SHP77 treated with DMSO at 0.1 percent for 48 hours (cell line): ENCODE measurements around the gene CUTA.

ENCODE experiments used
- DNase-seq: peaks from one replicate; lab custom pipeline; 2025; lab: John Stamatoyannopoulos, UW

The CUTA gene

DNA sequence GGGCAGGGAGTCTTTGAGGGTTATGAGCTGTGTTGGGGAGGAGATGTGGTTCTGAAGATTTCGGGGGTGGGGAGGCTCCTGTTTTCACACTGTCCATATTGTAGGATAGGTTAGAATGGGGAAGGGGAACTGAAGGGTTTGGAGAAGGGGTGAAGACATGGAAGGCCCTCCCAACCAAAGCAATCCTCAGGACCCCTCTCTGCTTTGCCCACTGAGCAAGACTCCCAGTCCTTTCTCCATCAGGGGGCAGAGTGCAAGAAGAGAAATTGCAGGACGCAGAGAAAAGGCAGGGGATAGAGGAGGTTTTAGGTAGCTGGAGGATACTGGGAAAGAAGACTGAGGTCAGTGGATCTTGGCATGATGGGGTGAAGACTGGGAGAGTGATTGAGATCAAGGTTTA, 5.9 kb upstream of the CUTA start:
- no peak for DNase-seq

DNA sequence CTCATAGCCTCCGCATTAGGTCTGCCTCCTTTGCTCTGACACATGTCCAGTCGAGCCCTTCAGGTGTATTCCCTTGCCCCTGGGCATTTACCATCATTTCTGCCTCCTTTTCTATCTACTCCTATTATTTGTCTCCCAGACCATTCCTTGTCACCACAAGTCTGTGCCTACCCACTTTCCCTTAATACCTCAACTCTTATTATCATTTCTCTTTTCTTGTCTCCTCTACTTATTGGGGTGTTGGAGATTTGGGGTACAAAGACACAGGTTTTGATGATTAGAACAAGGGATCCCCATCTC, 3.4 kb upstream of the CUTA start:
- no peak for DNase-seq

DNA sequence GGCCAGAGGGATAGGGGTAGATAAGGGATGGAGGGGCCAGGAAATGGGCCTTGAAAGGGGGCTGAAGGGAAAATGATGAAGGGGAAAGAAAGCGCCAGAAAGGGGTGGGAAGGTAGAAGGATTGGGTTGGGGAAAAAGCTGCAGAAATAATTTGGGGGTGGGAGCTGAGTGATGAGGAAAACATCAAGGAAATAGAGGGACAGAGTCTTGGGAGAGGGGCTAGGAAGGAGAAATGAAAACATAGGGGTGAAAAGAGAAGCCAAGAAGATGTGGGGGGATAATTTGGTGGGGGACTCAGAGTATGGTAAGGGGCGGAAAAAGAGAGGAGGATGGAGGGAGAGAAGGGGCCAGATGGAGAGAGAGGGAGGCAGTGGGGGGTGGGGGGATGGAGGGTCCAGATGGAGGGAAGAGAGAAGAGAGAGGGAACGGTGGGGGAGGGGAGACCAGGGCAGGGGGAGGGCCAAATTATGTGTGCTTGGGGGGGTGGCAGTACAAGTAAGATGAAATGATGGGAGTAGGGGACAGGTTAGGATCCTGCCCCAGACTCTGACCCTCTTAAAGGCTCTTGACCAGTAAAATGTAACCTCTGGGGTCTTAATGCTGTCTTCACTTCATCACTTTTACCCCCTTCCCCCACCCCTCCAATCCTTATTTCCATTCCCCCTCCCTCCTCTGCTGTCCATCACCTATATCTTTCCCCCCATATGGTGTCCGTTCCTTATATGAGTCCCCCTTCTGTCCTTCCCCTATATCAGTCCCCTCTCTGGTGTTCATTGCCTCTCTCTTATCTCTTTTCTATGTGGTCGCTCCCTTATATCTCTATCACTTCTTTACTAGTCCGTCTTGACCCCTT, 2.8 kb upstream of the CUTA start:
- DNase-seq = no peak

DNA sequence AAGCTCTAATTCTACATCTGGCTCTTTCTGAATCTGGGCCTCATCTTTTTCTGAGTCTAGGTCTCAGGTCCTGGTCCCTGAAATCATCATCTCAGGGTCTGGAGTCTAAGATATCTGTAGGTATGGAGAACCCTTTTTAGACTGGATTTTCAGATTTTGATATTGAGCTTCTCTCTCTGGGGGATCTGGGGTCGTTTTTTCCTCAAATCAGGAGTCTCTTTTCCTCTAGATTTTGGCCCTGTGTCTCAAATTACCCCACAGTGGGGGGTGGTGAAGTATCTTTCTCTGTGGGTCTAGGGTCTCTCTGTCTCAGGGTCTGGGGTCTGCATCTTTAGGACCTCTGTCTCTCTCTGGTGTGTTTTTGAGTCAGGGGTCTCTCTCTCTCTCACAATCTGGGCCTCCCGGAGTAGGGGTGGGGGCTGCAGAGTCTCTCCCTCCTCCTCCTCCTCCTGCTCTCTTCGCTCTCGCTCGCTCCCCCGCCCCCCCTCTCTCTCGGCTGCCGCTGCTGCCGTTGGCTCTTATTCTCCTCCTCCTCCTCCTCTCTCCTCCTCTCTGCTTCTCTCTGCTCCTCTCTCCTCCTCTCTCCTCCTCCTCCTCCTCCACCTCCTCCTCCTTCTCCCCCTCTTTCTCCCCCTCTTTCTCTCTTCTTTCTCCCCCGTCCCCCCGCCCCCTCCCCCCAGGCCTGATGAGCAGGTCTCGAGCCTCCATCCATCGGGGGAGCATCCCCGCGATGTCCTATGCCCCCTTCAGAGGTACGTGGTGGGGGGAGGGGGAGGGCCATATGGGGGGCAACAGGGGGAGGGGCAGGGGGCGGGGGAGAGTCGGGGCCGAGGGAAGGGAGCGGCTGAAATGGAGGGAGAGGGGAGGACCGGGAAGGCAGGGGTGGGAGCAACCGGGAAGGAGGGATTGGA, 1.9 kb upstream of the CUTA start, which contains the start of gene SYNGAP1:
Gene SYNGAP1 (plus strand): TSS at position 486 of the 911 bp plus-strand sequence. CDS start 200 bp downstream, at position 686.
- no peak for DNase-seq

DNA sequence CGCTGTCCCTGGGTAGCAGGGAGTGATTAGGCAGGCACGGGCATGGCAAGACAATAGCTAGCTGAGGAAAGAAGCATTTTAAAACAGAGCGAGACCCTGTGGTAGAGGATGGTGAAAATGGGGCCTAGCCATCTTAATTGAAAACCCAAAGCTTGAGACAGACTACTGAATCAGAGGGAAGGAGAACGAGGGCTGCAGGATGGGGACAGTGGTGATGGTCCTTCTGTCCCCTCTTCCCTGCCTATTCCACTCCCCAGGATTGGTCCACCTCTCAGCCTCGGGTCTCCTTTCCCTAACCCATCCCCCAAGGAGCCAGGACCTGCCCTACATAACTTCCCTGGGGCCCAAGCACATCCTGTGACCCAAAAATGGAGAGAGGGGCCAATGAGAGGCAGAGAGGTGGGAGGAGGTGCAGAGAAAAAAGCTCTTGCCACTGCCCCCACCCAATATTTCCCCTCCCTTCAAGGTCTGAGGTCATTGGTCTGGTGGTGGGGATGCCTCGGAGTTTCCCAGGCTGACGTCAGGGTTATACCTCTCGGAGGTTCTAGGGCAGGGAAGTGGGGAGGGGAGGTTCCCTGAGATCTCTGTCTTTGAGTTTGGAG, 884 bp upstream of the CUTA start:
- DNase-seq = no peak

DNA sequence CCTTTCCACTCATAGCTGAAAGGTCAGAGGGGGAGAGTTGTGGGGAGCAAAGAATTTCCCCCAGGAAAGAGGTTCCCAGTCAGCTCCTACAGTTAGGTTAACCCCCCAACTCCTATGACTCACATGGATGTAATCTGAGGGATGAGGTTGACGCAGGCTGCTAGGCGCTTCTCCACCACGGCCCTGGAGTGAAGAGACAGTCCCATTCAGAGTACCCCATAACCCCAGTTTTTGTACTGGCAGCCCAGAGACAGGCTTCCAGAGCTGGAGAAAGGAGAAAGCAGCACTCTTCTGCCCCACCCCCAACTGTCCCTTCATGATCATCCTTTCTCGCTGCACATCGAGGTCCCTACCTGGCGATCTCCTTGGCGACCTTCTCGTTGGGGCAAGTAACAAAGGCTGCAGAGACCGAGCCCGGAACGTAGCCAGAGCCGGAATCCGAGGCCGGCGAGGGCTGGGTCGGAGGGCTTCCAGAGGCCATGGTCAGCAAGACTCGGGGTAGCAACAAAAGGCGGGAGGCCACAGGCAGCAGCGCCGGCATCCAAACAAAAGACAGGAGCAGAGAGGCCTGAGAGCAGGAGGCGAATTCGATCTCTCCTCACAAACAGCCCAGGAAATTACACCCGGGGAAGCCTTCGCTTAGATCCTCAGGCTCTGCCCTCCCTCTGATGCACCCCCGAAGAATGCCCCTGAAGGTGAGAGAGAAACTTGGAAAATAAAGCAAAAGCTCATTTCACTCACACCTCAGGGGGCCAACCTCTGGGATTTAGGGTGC, 592 bp downstream of the CUTA start:
- DNase-seq = no peak

DNA sequence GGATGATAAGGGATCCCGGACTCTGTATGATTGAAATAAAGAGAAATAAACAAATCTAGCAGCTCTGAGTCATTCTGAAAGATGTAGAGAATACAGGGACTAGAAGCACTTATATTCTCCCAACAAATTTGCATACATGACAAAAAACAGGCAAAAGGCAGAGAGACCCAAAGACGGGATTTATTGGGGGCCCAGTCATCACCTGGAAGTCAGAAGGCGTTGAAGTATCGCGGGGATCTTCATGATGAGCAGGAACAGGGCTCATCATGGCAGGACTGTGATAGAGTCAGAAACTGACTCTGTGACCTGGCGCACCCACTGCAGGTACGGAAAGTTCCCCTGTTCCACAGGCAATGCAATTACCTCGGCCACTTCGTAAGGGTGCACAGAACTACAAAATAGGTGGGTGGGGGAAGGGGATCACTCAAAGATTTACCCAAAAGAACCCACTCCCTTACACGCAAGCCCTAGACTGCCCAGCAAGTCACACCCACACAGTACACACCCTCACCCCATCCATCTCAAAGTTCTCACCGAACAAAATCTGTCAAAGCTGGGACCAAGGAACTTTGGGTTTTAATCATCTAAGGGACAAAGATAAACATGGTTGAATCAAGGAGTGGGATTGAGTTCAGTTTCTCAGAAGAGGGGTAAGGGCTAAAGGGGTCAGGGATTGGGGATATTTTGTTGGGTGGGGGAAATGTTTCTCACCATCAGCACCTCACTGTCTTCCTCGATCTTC, 1.4 kb downstream of the CUTA start:
- no peak for DNase-seq

DNA sequence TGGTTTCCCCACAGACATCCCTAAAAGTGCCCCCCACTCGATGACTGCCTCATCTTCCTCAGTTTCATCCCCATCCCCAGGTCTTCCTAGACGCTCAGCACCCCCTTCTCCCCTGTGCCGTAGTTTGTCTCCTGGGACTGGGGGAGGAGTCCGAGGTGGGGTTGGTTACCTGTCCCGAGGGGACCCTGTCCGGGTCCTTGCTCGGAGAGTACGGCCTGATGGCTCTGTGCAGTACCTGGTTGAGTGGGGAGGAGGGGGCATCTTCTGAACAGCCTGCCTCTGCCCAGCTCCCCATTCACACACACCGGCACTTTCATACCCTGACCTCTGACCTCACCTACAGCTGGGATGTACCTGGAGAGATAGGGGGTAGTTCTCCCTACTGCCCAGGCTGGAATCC, 2.1 kb downstream of the CUTA start:
- DNase-seq = no peak

DNA sequence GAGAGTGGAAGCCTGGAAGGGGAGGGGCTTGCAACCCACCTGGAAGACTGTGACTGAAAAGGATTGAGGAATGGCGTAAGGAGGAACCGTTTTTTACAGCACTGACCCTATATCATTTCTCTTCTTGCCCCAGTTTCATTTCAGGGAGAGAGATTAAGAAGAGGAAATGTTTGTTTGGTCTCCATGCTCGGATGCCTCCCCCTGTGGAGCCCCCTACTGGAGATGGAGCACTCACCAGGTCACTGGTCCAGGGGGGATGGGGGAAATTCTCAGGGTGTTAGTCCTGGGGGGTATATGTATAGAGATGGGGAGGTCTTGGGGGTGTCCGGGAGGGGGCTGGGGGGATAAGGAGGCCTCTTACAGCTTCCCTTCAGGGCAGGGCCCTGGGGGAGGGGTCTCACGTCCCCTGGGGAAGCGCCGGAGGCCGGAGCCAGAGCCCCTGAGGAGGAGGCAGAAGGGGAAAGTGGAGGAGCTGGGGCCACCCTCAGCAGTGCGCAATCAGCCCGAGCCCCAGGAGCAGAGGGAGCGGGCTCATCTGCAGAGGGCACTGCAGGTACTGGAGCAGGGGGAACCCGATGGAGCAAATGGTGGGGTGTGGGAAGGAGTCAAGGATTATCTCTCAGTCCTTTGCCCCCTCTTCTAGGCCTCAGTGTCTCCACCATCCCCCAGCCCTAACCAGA, 3.2 kb downstream of the CUTA start:
- no peak for DNase-seq

DNA sequence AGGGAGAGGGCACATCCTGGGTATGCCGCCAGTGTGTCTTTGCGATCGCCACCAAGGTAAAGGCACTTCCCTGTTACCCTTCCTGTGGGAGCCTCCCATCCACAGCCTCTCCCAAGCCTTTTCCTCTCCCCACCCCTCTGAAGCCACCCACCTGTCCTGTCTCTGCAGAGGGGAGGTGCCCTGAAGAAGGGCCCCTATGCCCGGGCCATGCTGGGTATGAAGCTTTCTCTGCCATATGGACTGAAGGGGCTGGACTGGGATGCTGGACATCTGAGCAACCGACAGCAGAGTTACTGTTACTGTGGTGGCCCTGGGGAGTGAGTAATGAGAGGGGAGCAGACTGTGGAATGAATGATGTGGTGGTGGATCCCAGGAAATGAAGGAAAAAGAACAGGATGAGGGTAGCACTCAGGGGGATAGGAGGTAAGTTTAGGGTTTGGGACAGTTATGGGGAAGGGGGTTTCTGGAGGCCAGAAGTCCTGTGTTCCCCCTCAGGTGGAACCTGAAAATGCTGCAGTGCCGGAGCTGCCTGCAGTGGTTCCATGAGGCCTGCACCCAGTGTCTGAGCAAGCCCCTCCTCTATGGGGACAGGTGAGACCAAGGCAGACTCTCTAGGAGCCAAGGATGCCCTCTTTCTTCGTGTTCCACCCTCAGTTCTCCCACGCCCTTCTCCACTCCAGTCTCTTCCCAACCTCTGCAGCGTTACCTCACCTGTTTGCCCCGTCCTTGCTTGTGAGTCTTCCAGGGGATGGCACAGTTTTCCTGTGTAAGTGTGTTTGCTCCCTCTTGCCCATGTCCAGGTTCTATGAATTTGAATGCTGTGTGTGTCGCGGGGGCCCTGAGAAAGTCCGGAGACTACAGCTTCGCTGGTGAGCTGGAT, 4.4 kb downstream of the CUTA start:
- DNase-seq = no peak

DNA sequence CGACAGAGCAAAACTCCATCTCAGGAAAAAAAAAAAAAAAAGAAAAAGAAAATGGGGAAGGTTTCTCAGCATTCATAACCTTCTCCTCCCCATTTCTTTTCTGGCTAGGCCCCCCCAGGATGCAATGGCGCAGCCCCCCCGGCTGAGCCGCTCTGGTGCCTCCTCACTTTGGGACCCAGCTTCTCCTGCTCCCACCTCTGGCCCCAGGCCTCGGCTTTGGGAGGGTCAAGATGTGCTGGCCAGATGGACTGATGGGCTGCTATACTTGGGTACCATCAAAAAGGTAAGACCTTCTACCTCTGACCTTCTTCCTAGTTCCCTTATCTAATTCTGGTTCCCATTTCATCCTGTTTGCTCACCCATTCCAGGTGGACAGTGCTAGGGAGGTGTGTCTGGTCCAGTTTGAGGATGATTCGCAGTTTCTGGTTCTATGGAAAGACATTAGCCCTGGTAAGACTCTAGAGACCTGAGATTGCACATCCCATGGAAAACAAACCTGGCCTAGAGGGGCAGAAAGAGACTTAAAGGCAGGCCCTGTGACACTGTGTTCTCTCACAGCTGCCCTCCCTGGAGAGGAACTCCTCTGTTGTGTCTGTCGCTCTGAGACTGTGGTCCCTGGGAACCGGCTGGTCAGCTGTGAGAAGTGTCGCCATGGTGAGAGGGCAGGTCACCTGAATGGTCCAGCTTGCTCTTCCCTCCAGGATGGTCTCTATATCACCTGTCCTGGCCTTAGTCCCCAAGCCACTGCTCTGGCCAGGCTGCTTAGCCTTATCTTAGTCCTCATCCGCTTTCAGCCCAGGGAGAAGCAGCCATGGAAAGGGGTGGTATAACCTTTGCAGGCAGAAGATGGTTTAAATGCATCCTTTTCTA, 5.5 kb downstream of the CUTA start:
- no peak for DNase-seq

DNA sequence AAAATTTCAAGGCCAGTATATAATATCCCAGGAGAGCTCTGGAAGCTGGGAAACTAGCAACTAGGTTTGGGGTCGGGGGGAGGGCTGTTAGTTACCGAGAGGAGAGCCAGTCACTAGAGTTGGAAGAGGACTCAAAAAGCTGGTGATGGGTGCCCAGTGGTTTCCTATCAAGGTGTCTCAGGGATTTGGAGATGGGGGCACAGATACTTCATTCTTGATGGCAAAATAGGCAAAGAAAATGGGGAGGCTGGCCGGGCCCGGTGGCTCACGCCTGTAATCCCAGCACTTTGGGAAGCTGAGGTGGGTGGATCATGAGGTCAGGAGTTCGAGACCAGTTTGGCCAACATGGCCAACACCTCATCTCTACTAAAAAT, 6.3 kb downstream of the CUTA start:
- no peak for DNase-seq

DNA sequence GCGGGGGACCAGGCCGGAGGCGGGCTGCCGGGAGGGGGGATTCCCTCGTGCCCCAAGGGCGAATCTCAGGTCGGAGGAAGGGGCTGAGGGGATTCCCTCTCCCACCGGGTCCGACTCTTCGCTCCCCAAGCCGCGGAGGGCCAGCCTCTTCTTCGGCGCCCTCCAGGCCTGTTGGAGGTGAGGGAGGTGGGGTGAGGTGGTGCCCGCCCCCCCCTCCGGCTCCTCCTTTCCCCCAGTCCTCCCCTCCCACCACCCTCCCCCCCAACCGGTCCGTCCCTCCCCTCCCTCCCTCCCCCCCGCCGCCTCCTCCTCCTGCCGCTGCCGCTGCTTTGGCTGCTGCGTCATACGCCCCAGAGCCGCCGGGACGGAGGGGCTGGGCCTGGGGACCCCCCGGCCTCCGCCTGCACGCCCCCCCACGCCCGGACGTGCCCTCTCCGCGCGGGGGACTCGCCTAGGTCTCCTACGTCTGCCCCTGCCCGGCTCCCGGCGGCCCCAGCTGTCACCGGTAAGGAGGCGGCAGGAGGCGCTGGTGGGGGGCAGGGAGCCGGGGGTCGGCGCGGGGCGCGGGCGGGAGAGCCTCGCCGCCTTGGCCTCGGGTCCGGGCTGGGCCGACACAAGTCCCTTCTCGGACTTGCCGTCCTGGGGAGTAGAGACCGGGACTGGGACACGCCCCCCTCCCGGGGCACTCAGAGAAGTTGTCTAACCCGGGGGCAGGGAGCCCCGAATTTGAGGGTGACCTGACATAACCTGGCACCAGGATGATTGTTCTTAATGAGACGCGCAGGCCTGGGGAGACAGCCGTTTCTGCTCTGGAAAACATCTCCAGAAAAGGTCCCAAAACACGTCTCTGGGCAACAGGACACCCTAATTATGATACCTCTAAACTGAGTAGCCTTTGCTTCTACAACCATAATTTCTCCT, 6.9 kb downstream of the CUTA start, which contains the start of gene PHF1:
Gene PHF1 (plus strand): TSS at position 304 of the 921 bp plus-strand sequence. CDS start 1,250 bp downstream, outside the sequence.
- DNase-seq = no peak

DNA sequence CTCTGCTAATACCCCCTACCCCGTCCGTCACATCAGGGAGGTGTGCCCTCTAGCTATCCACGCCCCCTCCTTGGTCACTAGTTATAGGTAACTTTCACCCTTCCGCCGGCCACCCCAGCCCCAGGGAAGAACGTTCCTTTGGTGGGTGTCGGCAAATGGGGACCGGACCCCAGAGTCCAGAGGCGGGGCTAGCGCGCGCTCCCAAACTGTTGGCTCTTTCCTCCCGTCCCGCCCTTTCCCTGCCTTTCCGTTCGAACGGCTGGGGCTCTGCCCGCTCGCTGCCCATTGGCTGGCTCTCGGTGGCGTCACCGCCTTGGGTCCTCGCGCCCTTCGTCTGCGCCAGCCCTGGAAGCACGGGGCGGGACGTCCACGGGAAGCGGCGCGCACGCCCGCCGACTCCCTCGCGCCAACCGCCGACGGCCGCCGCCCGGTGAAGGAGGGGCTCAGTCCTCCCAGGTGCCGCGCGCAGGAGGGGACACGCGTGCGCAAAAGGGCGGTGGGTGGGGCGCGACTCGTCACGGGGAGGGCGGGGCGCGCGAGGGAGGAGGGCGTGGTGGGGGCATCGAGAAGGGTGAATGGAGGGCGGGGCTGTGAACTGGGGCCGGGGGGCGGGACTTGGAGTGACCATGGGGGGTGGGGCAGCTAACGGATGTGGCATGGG, 7.7 kb downstream of the CUTA start:
- peak; percentile 90 for DNase-seq

DNA sequence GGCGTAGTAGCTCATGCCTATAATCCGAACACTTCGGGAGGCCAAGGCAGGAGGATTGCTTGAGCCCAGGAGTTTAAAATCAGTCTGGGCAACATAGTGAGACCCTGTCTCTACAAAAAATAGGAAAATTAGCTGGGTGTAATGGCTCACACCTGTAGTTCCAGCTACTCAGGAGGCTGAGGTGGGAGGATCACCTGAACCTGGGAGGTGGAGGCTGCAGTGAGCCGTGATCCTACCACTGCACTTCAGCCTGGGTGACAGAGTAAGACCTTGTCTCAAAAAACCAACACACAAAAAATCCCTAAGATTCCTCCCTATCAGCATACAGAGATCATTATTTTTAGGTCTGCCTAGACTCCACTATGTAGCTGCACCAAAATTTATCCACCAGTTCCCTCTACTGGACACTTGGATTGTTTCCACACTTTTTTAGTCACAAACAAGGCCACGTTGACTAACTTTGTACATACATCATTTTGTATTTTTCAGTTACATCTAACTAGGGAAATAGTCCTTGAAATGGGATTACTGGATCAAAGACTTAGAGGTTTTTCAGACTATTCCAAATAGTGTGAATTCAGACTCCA, 10.7 kb downstream of the CUTA start:
- DNase-seq = no peak

DNA sequence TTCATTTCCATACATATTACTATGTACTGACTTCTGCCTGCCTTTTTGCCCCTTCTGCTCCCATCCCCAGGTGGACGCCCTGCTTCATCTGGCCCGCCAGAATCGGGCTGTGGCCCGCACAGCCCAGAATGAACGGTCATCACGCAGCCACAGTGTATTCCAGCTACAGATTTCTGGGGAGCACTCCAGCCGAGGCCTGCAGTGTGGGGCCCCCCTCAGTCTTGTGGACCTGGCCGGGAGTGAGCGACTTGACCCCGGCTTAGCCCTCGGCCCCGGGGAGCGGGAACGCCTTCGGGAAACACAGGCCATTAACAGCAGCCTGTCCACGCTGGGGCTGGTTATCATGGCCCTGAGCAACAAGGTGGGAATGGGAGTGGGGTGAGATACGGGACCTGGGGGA, 11.8 kb downstream of the CUTA start:
- DNase-seq = no peak
